Measurements from ENCODE around the gene AMER3.
A peak's percentile ranks its signal among the peaks of the same experiment; 100 is the strongest.

Gene AMER3

GRCh38 chr2:130736487-130736886 is 18.9 kb upstream of the AMER3 start:
- H3K4ac ChIP-seq (ENCODE audit: low read depth in 1 of 2, low read length in 2 of 2) = no peak overlapping the region
- H4K8ac ChIP-seq (ENCODE audit: low read length) = no peak overlapping the region
- H3K27me3 ChIP-seq (ENCODE audit: control insufficient read depth in 1 of 2, insufficient read depth in 1 of 2, low read length in 2 of 2) = peaks cover 0 to 6% of the 10 kb centered on the region in 2 experiments
- H2BK12ac ChIP-seq (ENCODE audit: low read length in 2 of 2) = no peak overlapping the region
- no peak for DNase-seq
- no peak overlapping the region for H3K4me3 ChIP-seq (ENCODE audit: insufficient read depth in 1 of 2, low read depth in 1 of 2, low read length in 2 of 2)
- no peak overlapping the region for H3K23ac ChIP-seq (ENCODE audit: low read length in 2 of 2)
- 72% methylated on average over 5 of the region's 6 CpGs for WGBS
- H2BK15ac ChIP-seq (ENCODE audit: low read depth, poor library complexity, severe bottlenecking) = no peak overlapping the region
- H4K91ac ChIP-seq (ENCODE audit: low read length) = no peak overlapping the region
- H3K9me3 ChIP-seq (ENCODE audit: control insufficient read depth, low read length) = no peaks in the 10 kb centered on the region
- no peak overlapping the region for H3K14ac ChIP-seq (ENCODE audit: low read length in 2 of 2)
- H2BK5ac ChIP-seq (ENCODE audit: low read depth, low read length, poor library complexity, severe bottlenecking) = no peak overlapping the region
- no peak overlapping the region for H2BK120ac ChIP-seq (ENCODE audit: low read depth, low read length)
- H3K27ac ChIP-seq (ENCODE audit: low read length, poor library complexity, severe bottlenecking) = no peak overlapping the region
- H2AK5ac ChIP-seq (ENCODE audit: low read length, severe bottlenecking) = no peak overlapping the region
- no peaks in the 10 kb centered on the region for H3K79me1 ChIP-seq (replicated peaks; ENCODE audit: low read length, poor library complexity, severe bottlenecking)
- H2AFZ ChIP-seq (ENCODE audit: low read depth, low read length) = no peak overlapping the region
- no peak overlapping the region for H3K18ac ChIP-seq (ENCODE audit: low read depth in 1 of 2, low read length in 2 of 2)
- H3K9ac ChIP-seq (ENCODE audit: low read length) = no peak overlapping the region
- no peak overlapping the region for H3K4me2 ChIP-seq (ENCODE audit: low read length, poor library complexity, severe bottlenecking)
- no peaks in the 10 kb centered on the region for H3K4me1 ChIP-seq (ENCODE audit: control insufficient read depth, insufficient read depth, low read depth, low read length)
- no peaks in the 10 kb centered on the region for H3K36me3 ChIP-seq (ENCODE audit: control insufficient read depth in 1 of 2, insufficient read depth in 2 of 2, low read depth in 1 of 2, low read length in 2 of 2)

DNA sequence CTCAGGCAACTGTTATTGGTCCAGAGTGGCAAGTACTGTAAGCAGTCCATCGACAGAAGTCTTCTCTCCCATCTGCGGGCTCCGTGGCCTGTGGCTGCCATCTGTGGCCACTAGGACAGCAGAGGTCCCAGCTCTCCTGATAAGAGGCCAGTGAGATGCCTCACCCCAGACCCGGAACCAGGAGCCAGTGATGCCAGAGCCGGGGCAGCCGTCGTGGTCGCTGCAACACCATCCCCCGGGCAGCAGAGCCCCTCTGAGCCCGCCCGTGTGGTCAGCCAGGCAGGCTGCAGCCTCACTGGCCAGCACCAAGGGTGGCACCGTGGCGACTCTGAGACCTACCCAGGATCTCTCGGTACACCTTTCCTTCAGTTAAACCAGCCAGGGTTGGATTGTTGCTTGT is 17.7 kb upstream of the AMER3 start:
- no peak overlapping the region for H3K4me2 ChIP-seq (ENCODE audit: low read length, poor library complexity, severe bottlenecking)
- no peak overlapping the region for H3K18ac ChIP-seq (ENCODE audit: low read depth in 1 of 2, low read length in 2 of 2)
- H3K9ac ChIP-seq (ENCODE audit: low read length) = no peak overlapping the region
- H2BK15ac ChIP-seq (ENCODE audit: low read depth, poor library complexity, severe bottlenecking) = no peak overlapping the region
- H3K27ac ChIP-seq (ENCODE audit: low read length, poor library complexity, severe bottlenecking) = no peak overlapping the region
- no peaks in the 10 kb centered on the region for H3K4me1 ChIP-seq (ENCODE audit: control insufficient read depth, insufficient read depth, low read depth, low read length)
- WGBS = 84% methylated on average over 14 of the region's 14 CpGs
- no peak for DNase-seq
- H3K9me3 ChIP-seq (ENCODE audit: control insufficient read depth, low read length) = no peaks in the 10 kb centered on the region
- H2BK12ac ChIP-seq (ENCODE audit: low read length in 2 of 2) = no peak overlapping the region
- H2BK5ac ChIP-seq (ENCODE audit: low read depth, low read length, poor library complexity, severe bottlenecking) = no peak overlapping the region
- H2AK5ac ChIP-seq (ENCODE audit: low read length, severe bottlenecking) = no peak overlapping the region
- no peak overlapping the region for H3K4me3 ChIP-seq (ENCODE audit: insufficient read depth in 1 of 2, low read depth in 1 of 2, low read length in 2 of 2)
- H3K4ac ChIP-seq (ENCODE audit: low read depth in 1 of 2, low read length in 2 of 2) = no peak overlapping the region
- H4K8ac ChIP-seq (ENCODE audit: low read length) = no peak overlapping the region
- no peak overlapping the region for H3K23ac ChIP-seq (ENCODE audit: low read length in 2 of 2)
- H3K27me3 ChIP-seq (ENCODE audit: control insufficient read depth in 1 of 2, insufficient read depth in 1 of 2, low read length in 2 of 2) = peaks cover 0 to 6% of the 10 kb centered on the region in 2 experiments
- H2BK120ac ChIP-seq (ENCODE audit: low read depth, low read length) = no peak overlapping the region
- H3K14ac ChIP-seq (ENCODE audit: low read length in 2 of 2) = no peak overlapping the region
- no peak overlapping the region for H2AFZ ChIP-seq (ENCODE audit: low read depth, low read length)
- H3K36me3 ChIP-seq (ENCODE audit: control insufficient read depth in 1 of 2, insufficient read depth in 2 of 2, low read depth in 1 of 2, low read length in 2 of 2) = no peaks in the 10 kb centered on the region
- H4K91ac ChIP-seq (ENCODE audit: low read length) = peak overlapping the region; percentile 15
- no peaks in the 10 kb centered on the region for H3K79me1 ChIP-seq (replicated peaks; ENCODE audit: low read length, poor library complexity, severe bottlenecking)

DNA sequence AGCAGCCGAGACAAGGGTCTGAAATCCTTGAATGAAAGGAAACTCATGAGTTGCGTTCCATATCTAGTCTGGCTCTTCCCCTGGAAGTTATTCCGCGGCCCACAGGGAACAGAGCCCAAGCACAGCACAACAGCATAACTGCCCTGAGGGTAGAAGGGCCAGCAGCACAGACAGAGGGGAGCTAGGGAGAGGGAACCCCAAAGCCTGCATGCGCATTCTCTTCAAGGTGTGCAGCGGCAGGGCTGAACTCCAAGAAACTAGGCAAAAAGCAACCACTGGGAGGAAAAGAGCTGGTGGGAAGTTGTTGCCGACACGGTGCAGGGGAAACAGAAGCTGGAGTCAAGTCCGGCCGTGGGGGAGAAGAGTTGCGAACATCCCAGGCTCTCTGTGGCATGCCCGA is 14.7 kb upstream of the AMER3 start:
- Histone ChIP-seq H2AFZ (ENCODE audit: low read depth, low read length) (no peak overlapping the region), H3K36me3 (ENCODE audit: control insufficient read depth in 1 of 2, insufficient read depth in 2 of 2, low read depth in 1 of 2, low read length in 2 of 2) (no peaks in the 10 kb centered on the region), H4K8ac (ENCODE audit: low read length) (no peak overlapping the region), H3K9ac (ENCODE audit: low read length) (no peak overlapping the region), H3K14ac (ENCODE audit: low read length in 2 of 2) (no peak overlapping the region), H2BK15ac (ENCODE audit: low read depth, poor library complexity, severe bottlenecking) (no peak overlapping the region), H4K91ac (ENCODE audit: low read length) (no peak overlapping the region), H3K27ac (ENCODE audit: low read length, poor library complexity, severe bottlenecking) (no peak overlapping the region), H2AK5ac (ENCODE audit: low read length, severe bottlenecking) (no peak overlapping the region), H2BK12ac (ENCODE audit: low read length in 2 of 2) (no peak overlapping the region), H2BK120ac (ENCODE audit: low read depth, low read length) (no peak overlapping the region), H3K4me1 (ENCODE audit: control insufficient read depth, insufficient read depth, low read depth, low read length) (no peaks in the 10 kb centered on the region), H2BK5ac (ENCODE audit: low read depth, low read length, poor library complexity, severe bottlenecking) (no peak overlapping the region), H3K4me2 (ENCODE audit: low read length, poor library complexity, severe bottlenecking) (no peak overlapping the region), H3K4me3 (ENCODE audit: insufficient read depth in 1 of 2, low read depth in 1 of 2, low read length in 2 of 2) (no peak overlapping the region), H3K27me3 (ENCODE audit: control insufficient read depth in 1 of 2, insufficient read depth in 1 of 2, low read length in 2 of 2) (peaks cover 6 to 13% of the 10 kb centered on the region in 2 experiments), H3K18ac (ENCODE audit: low read depth in 1 of 2, low read length in 2 of 2) (no peak overlapping the region), H3K23ac (ENCODE audit: low read length in 2 of 2) (no peak overlapping the region), H3K9me3 (ENCODE audit: control insufficient read depth, low read length) (no peaks in the 10 kb centered on the region), H3K4ac (ENCODE audit: low read depth in 1 of 2, low read length in 2 of 2) (no peak overlapping the region), H3K79me1 (replicated peaks; ENCODE audit: low read length, poor library complexity, severe bottlenecking) (no peaks in the 10 kb centered on the region)
- WGBS = 89% methylated on average over 12 of the region's 12 CpGs
- DNase-seq = no peak

DNA sequence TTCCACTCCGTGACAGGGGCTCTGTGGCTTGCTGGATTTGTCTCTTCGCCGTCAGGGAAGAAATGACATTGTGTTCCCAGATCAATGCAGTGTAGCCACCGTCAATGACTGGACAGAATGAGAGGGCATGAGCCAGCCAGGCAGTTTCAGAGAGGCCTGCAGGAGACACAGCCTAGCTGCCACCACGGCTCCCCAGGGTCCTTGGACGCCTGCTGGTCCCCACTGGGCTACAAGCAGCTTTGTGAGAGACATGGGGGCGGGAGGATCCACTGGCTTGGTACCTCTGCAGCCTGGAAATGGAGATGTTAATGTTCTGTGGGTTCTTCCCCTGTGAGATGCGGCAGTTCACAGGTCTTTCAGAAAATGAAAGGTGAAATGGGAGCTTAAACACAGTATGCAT is 12.1 kb upstream of the AMER3 start:
- H2AK5ac ChIP-seq (ENCODE audit: low read length, severe bottlenecking) = no peak overlapping the region
- H3K4ac ChIP-seq (ENCODE audit: low read depth in 1 of 2, low read length in 2 of 2) = no peak overlapping the region
- H3K27ac ChIP-seq (ENCODE audit: low read length, poor library complexity, severe bottlenecking) = no peak overlapping the region
- peaks cover 6 to 13% of the 10 kb centered on the region in 2 experiments for H3K27me3 ChIP-seq (ENCODE audit: control insufficient read depth in 1 of 2, insufficient read depth in 1 of 2, low read length in 2 of 2)
- no peaks in the 10 kb centered on the region for H3K79me1 ChIP-seq (replicated peaks; ENCODE audit: low read length, poor library complexity, severe bottlenecking)
- 65% methylated on average over 8 of the region's 8 CpGs for WGBS
- no peak overlapping the region for H3K23ac ChIP-seq (ENCODE audit: low read length in 2 of 2)
- no peak overlapping the region for H3K14ac ChIP-seq (ENCODE audit: low read length in 2 of 2)
- no peaks in the 10 kb centered on the region for H3K4me1 ChIP-seq (ENCODE audit: control insufficient read depth, insufficient read depth, low read depth, low read length)
- no peak overlapping the region for H2AFZ ChIP-seq (ENCODE audit: low read depth, low read length)
- H2BK5ac ChIP-seq (ENCODE audit: low read depth, low read length, poor library complexity, severe bottlenecking) = no peak overlapping the region
- no peak overlapping the region for H2BK120ac ChIP-seq (ENCODE audit: low read depth, low read length)
- H2BK12ac ChIP-seq (ENCODE audit: low read length in 2 of 2) = no peak overlapping the region
- H3K9me3 ChIP-seq (ENCODE audit: control insufficient read depth, low read length) = no peaks in the 10 kb centered on the region
- H3K9ac ChIP-seq (ENCODE audit: low read length) = no peak overlapping the region
- H2BK15ac ChIP-seq (ENCODE audit: low read depth, poor library complexity, severe bottlenecking) = no peak overlapping the region
- H3K18ac ChIP-seq (ENCODE audit: low read depth in 1 of 2, low read length in 2 of 2) = no peak overlapping the region
- no peak overlapping the region for H3K4me2 ChIP-seq (ENCODE audit: low read length, poor library complexity, severe bottlenecking)
- no peaks in the 10 kb centered on the region for H3K36me3 ChIP-seq (ENCODE audit: control insufficient read depth in 1 of 2, insufficient read depth in 2 of 2, low read depth in 1 of 2, low read length in 2 of 2)
- no peak overlapping the region for H4K91ac ChIP-seq (ENCODE audit: low read length)
- no peak for DNase-seq
- H3K4me3 ChIP-seq (ENCODE audit: insufficient read depth in 1 of 2, low read depth in 1 of 2, low read length in 2 of 2) = no peak overlapping the region
- H4K8ac ChIP-seq (ENCODE audit: low read length) = no peak overlapping the region
